Heart left ventricle (tissue), 16 donors: ENCODE data around the gene NR2F1-AS1. TPM values are rescaled to one million over a fixed set of nuclear protein-coding genes. Genes with fewer than 3 reads are reported as not detected.

Experiments used
- ATAC-seq, 4 donors: fragments of 200-7000 bp; cut with Tn5 transposase; one replicate each; pipeline ENCODE4 v1.9.1; 2020 to 2022; ENCODE audit warnings: moderate library complexity in 4 of 4, mild to moderate bottlenecking in 3 of 4, moderate number of reproducible peaks in 1 of 4
- DNase-seq, 5 donors: peaks; one replicate each; pipeline ENCODE4 v3.0.0-alpha.2; 2020
- H3K27ac ChIP-seq, 12 donors: fragments of 200-600 bp; sonication (generic) in 4 of 12; one replicate each; pipeline versions ENCODE4 v1.5.0 to v1.8.0; 2016 to 2022; ENCODE audit warnings: mild to moderate bottlenecking in 2 of 12
- H3K27me3 ChIP-seq, 9 donors: fragments of 200-600 bp; sonication (generic) in 2 of 9; one replicate each; pipeline versions ENCODE4 v1.5.1 to v1.8.0; 2016 to 2022; ENCODE audit warnings: mild to moderate bottlenecking in 3 of 9
- H3K36me3 ChIP-seq, 9 donors: fragments of 200-600 bp; sonication (generic) in 2 of 9; one replicate each; pipeline versions ENCODE4 v1.5.0 to v1.8.0; 2018 to 2022; ENCODE audit warnings: mild to moderate bottlenecking in 2 of 9
- H3K4me1 ChIP-seq, 12 donors: fragments of 200-600 bp; sonication (generic) in 4 of 12; one replicate each; pipeline versions ENCODE4 v1.5.0 to v1.8.0; 2016 to 2022; ENCODE audit warnings: mild to moderate bottlenecking in 3 of 12
- H3K4me3 ChIP-seq, 12 donors: fragments of 200-600 bp; sonication (generic) in 4 of 12; one replicate each; pipeline versions ENCODE4 v1.5.0 to v1.8.0; 2017 to 2022; ENCODE audit warnings: mild to moderate bottlenecking in 9 of 12, moderate library complexity in 4 of 12
- H3K9me3 ChIP-seq, 12 donors: fragments of 200-600 bp; sonication (generic) in 4 of 12; one replicate each; pipeline versions ENCODE4 v1.5.0 to v1.8.0; 2016 to 2022; ENCODE audit warnings: mild to moderate bottlenecking in 1 of 12
- CTCF ChIP-seq, 12 donors: fragments of 200-600 bp; sonication (generic) in 4 of 12; IDR thresholded peaks; one replicate each; pipeline versions ENCODE4 v1.5.0 to v1.8.0; 2018 to 2022; ENCODE audit warnings: antibody characterized with exemption in 12 of 12, mild to moderate bottlenecking in 5 of 12
- POLR2A ChIP-seq, 2 donors: fragments of 450-650 bp; IDR thresholded peaks; one replicate each; pipeline ENCODE4 v1.6.1; 2017; ENCODE audit warnings: antibody characterized with exemption in 2 of 2, mild to moderate bottlenecking in 2 of 2, moderate library complexity in 2 of 2
- WGBS, 4 donors: extraction: QIAGEN DNeasy Blood & Tissue Kit in 2 of 4; methylation state at CpG; one replicate each; pipeline versions ENCODE4 v1.1.5 to v1.1.7; 2013 to 2018; 5-methylcytosine and 5-hydroxymethylcytosine counted together
- intact Hi-C, 10 donors: fragments of 100-400 bp; cut with DNase I; formaldehyde crosslinking; loops; one replicate each; pipeline versions ENCODE4 v1.11.1 to v1.14.2; 2022
- polyA plus RNA-seq, 2 donors: library from polyadenylated mRNA; stranded (reverse); fragments of 200-250 nt; gene quantifications; one replicate each; pipeline ENCODE4 v1.2.3, GENCODE V29; 2013
- total RNA-seq, 9 donors: library from RNA; depleted of rRNA in 2 of 9; stranded (reverse); fragments of >200 nt in 2 of 9; fragmentation: NEBNext Ultra II Directional in 3 of 9; extraction: Animal tissue kit (Norgen Biotek cat#: 25700) in 3 of 9; gene quantifications; one replicate each; pipeline versions ENCODE4 v1.1.0 to v1.2.4, GENCODE V29; 2016 to 2023
- donor health status: ischemic (EF 13 %, LVEDD 7.1; RV severe dilation, severe dysfunction).
- donor health status: healthy with polysubstance abuse.
- donor health status: DM: no; HTN: yes; CAD: no.
- donor health status: DM: no; HTN: no; CAD: no.
- donor health status: ischemic (EF 25% LVEDD 6.9; RV normal size, moderate dysfunction).
- donor health status: ischemic (EF 25% LVEDD 5.7; RV mildly dilated, moderate dysfunction).
- donor health status: healthy.
- donor health status: DM: yes; HTN: yes; CAD: no.
- donor health status: ischemic (EF 35%, LVEDD 5.7; RV mildly dilated, moderate dysfunction).
- donor health status: nonischemic (EF 11% LVEDD 7.7; RV severe dilation, severe dysfunction).
- donor health status: DM: yes; HTN: yes; CAD: no.
- donor health status: PGD.
- donor health status: ischemic (EF 29% LVEDD 5.4; RV normal size, mild dysfunction).
- donor health status: nonischemic (EF 23%, LVEDD 6.1; RV moderate dilation, normal function).

NR2F1-AS1 gene
- total and polyA plus RNA-seq, 11 donors, result 0.17 to 4.5 (median 0.67) TPM; not detected in 3

GRCh38 chr5:93596676-93597490 is 15.9 kb upstream of the NR2F1-AS1 start:
- DNase-seq, result no peak
- H3K36me3 ChIP-seq, result no peaks in the 10 kb centered on the region
- ATAC-seq, result peak in 1 of 4 donors; percentile 29
- H3K4me1 ChIP-seq, result peaks cover 0 to 11% (median 0%) of the 10 kb centered on the region in 12 donors
- H3K27me3 ChIP-seq, result peaks cover 46 to 98% (median 91%) of the 10 kb centered on the region in 9 donors
- H3K27ac ChIP-seq, result no peak overlapping the region
- peak overlapping the region in 1 of 12 donors; percentile 7 for H3K4me3 ChIP-seq
- peaks cover 0 to 15% (median 0%) of the 10 kb centered on the region in 12 donors for H3K9me3 ChIP-seq
- TF ChIP-seq CTCF (IDR thresholded peaks at IDR 0.05), result no peak
- no peak for TF ChIP-seq POLR2A (IDR thresholded peaks at IDR 0.05)
- intact Hi-C loops, result loop anchor here in 1 of 10 donors (10.0 kb wide), 1 partner anchor 288 kb away; no protein-coding TSS in a partner anchor
- 8 to 31% (median 23%) methylated on average over 15 to 40 of the region's 40 CpGs for WGBS, 4 donors

GRCh38 chr5:93596310-93596675 is 15.3 kb upstream of the NR2F1-AS1 start:
- no peak for DNase-seq
- peaks cover 44 to 98% (median 85%) of the 10 kb centered on the region in 9 donors for H3K27me3 ChIP-seq

GRCh38 chr5:93595420-93596147 is 14.6 kb upstream of the NR2F1-AS1 start:
- no peak for DNase-seq
- no peaks in the 10 kb centered on the region for H3K36me3 ChIP-seq
- 23 to 46% (median 36%) methylated on average over 27 to 29 of the region's 29 CpGs for WGBS, 4 donors
- TF ChIP-seq CTCF (IDR thresholded peaks at IDR 0.05), result no peak
- TF ChIP-seq POLR2A (IDR thresholded peaks at IDR 0.05), result no peak
- H3K4me1 ChIP-seq, result peaks cover 0 to 11% (median 0%) of the 10 kb centered on the region in 12 donors
- H3K9me3 ChIP-seq, result peaks cover 0 to 15% (median 0%) of the 10 kb centered on the region in 12 donors
- no peak for ATAC-seq
- no peak overlapping the region for H3K4me3 ChIP-seq
- H3K27me3 ChIP-seq, result peaks cover 44 to 98% (median 78%) of the 10 kb centered on the region in 9 donors
- intact Hi-C loops, result loop anchor here in 1 of 10 donors (10.0 kb wide), 1 partner anchor 289 kb away; no protein-coding TSS in a partner anchor
- no peak overlapping the region for H3K27ac ChIP-seq

More at GRCh38 chr5:93596310-93596675, 15.3 kb upstream of the NR2F1-AS1 start:
- TF ChIP-seq POLR2A (IDR thresholded peaks at IDR 0.05), result no peak
- no peak overlapping the region for H3K27ac ChIP-seq
- H3K4me3 ChIP-seq, result no peak overlapping the region
- H3K4me1 ChIP-seq, result peaks cover 0 to 11% (median 0%) of the 10 kb centered on the region in 12 donors
- 15 to 31% (median 23%) methylated on average over 9 to 14 of the region's 14 CpGs for WGBS, 4 donors
- H3K36me3 ChIP-seq, result no peaks in the 10 kb centered on the region
- H3K9me3 ChIP-seq, result peaks cover 0 to 15% (median 0%) of the 10 kb centered on the region in 12 donors
- ATAC-seq, result no peak
- intact Hi-C loops, result loop anchor here in 1 of 10 donors (10.0 kb wide), 1 partner anchor 289 kb away; no protein-coding TSS in a partner anchor

GRCh38 chr5:93594591-93595419 is 13.8 kb upstream of the NR2F1-AS1 start:
- H3K4me3 ChIP-seq, result no peak overlapping the region
- ATAC-seq (no peak), DNase-seq (no peak)
- peaks cover 0 to 15% (median 0%) of the 10 kb centered on the region in 12 donors for H3K9me3 ChIP-seq
- peaks cover 37 to 95% (median 74%) of the 10 kb centered on the region in 9 donors for H3K27me3 ChIP-seq
- intact Hi-C loops, result loop anchor here in 1 of 10 donors (10.0 kb wide), 1 partner anchor 290 kb away; no protein-coding TSS in a partner anchor
- H3K4me1 ChIP-seq, result peaks cover 0 to 11% (median 0%) of the 10 kb centered on the region in 12 donors
- no peak overlapping the region for H3K27ac ChIP-seq
- WGBS, 4 donors, result 21 to 49% (median 44%) methylated on average over 21 to 37 of the region's 37 CpGs
- no peak for TF ChIP-seq POLR2A (IDR thresholded peaks at IDR 0.05)
- no peak for TF ChIP-seq CTCF (IDR thresholded peaks at IDR 0.05)
- no peaks in the 10 kb centered on the region for H3K36me3 ChIP-seq
